SK-N-SH (cell line): Measurements from ENCODE around the gene COG2.

Source experiments
- CTCF ChIP-seq: fragments of 200-600 bp; sonication (generic); IDR thresholded peaks from 2 replicates; pipeline ENCODE4 v1.6.1; 2017; ENCODE audit warnings: antibody characterized with exemption, mild to moderate bottlenecking, moderate library complexity
- EP300 ChIP-seq, 2 experiments: IDR thresholded peaks; 2 replicates each; pipeline versions ENCODE4 v1.4.0 to v1.6.1; 2012; ENCODE audit warnings: borderline replicate concordance in 1 of 2, low read depth in 1 of 2, low read length in 1 of 2
- FOXJ3 ChIP-seq: sonication (generic); formaldehyde crosslinking; IDR thresholded peaks from 2 replicates; pipeline ENCODE4 v1.5.1; 2020; ENCODE audit warnings: mild to moderate bottlenecking, missing genetic modification reagents
- RAD21 ChIP-seq: IDR thresholded peaks from 2 replicates; pipeline ENCODE4 v1.6.1; 2012; ENCODE audit warnings: mild to moderate bottlenecking, low read length
- YY1 ChIP-seq: IDR thresholded peaks from 2 replicates; pipeline ENCODE4 v1.4.0; 2012; ENCODE audit warnings: low read depth, mild to moderate bottlenecking

DNA sequence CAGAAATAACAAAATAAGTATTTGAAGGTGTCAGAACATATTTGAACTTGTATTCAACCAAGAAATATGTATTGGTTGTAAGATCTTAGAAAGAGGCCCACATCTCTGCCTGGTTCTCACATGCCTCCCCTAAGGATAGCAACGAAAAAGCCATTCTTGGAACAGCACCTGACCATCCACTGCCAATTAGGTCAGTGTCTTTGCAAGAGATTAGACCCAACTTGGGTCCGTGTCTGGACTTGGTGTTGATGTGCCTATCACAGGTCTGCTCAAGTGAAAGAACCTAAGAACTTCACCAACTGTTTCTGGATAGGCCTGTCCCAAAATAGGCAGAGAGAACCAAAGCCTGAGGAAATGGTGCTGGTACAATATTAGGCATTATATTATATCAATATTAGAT is 46.0 kb upstream of the COG2 start:
- TF ChIP-seq CTCF (no peak), EP300 (IDR thresholded peaks at IDR 0.05; ENCODE audit: borderline replicate concordance in 1 of 2, low read depth in 1 of 2, low read length in 1 of 2) (no peak), YY1 (no peak), FOXJ3 (CRISPR knock-in tag) (no peak), RAD21 (no peak)
